NCI-H146 treated with DMSO at 0.1 percent for 48 hours (cell line): ENCODE measurements around the gene SOX1.

Source experiments
- DNase-seq: peaks from one replicate; lab custom pipeline; 2025; ENCODE audit not compliant: unreplicated experiment; lab: John Stamatoyannopoulos, UW

SOX1 gene

DNA sequence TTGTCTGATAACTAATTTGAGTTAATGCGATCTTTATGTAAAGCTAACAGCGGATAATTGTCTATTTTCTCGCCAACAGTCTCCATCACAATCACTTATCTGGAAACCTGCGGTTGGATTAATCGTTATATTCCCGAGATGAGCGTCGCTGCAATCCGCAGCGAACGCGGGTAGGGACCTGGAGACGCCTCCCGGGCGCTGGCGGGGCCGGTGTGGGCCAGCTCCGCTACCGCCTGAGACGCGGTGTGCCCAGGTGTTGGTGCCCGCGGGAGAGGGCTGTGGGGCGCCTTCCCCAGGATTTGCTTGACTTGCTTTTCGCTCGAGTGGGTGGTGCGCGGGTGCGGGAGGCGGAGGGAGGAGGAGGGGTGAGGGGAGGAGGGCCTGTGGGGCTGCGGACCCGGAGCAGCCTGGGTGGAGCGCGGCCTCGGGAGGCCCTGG is 38.3 kb downstream of the SOX1 start:
- DNase-seq = no peak

DNA sequence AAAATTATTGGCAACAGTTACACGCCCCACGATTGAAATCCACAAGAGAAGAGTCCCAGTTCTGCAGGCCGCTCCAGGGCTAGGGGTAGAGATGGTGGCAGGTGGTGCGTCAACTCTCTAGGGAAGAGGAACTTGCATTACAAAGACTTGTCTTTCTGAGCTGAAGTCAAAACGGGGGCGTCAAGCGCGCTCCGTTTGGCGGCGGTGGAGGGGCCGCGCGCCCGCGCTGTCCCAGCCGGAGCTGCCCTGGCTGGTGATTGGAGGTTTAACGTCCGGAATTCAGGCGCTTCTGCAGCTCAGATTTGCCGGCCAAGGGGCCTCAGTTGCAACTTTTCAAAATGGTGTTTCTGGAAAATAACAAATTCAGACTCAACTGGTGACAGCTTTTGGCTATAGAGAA is 38.9 kb downstream of the SOX1 start:
- DNase-seq = no peak

DNA sequence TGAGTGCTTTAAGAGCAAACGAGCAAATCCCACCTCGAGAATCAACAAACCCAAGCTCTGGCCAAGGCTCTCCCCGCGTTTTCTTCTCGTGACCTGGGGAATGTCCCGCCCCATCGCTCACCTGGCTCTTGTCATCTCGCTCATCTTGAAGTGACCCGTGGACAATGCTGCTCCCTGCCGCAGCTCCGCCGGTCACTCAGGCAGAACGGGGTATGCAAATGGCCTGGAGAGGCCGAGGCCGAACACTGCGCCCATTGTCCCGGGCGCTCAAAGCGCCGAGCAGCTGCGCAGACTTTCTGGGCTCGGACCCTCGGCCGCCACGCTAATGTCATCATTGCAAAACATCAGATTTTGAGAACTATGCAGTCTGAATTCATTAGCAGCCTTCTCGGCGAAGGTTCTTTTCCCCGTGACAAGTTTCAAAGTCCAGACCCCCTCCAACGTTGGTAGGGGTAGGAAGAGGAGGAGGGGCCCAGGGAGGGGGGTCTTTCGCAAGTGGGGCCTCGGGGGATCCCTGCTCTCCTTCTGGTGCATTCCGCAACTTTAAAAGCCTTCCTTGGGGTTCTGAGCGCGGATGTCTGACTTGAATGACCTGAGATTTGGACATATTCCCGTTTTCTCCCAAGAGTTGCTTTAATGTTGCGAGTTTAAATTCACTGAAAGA is 39.7 kb downstream of the SOX1 start:
- no peak for DNase-seq

GRCh38 chr13:112107289-112107688 is 40.3 kb downstream of the SOX1 start:
- no peak for DNase-seq

GRCh38 chr13:112110479-112110878 is 43.5 kb downstream of the SOX1 start:
- DNase-seq = no peak

DNA sequence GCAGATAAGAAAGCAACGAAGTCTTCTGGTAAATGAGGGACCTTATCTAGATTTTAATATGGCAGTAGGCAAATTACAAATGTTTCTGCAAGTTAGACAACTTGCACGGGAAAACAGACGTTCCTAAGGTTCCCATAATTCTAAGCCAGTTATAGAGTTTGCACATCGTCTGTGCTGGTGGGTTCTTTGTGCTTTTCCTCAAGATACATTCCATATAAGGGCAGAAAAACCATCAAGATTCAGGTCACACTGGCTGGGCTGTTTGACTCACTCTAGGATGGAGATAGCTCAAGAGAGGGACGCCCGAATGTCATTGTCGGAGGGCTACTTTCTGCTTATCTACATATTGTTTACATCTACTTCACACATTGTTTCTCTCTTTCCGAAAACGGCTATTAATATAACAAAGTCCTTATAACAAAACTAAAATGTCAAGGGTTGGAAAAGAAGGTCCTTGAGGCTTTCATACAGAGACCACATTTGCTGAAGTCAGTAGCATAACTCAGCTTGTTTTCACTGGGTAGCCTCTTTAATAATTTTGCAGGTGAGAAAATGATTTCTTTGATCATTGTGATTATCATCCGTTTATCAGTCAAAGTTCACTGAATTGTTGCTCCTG is 44.4 kb downstream of the SOX1 start:
- no peak for DNase-seq

- no peak for DNase-seq
Measured at GRCh38 chr13:112112534-112113276, 45.8 kb downstream of the SOX1 start.

DNA sequence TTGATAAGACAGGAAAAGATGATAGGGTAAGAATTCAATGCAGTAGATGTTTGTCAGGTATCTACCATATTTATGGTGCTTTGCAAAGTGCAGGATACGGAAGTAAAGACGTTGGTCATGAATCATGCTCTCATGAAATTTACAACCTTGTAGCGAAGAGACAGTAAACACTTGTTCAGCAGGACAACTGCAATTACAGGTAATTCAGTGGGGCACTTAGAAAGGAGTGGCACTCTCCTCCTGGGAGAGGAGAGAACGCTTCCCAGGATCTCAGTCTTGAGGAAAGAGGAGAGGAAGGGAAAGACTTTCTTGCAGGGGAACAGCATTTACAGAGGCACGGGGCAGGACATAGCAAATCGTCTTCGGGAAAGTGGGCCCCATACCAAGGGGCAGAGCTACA is 46.4 kb downstream of the SOX1 start:
- DNase-seq = no peak

DNA sequence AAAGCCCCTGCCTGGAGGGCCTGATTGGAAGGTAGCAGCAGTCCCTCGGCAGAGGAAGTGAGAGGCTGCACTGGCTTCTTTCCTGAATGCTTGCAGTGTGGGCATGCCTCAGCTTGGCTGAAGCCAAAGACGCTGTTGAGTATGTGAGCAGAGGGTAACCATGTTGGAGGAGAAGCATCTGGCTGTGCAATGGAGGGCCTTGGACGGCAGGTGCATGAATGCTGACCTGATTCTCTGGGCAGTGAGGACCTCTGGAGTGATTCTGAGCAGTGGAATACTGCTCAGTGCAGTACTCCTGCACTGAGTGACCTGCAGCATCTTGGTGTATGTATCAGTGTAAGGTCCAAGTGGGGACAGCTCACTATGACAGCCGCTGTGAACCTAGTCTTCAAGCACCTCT is 46.9 kb downstream of the SOX1 start:
- DNase-seq = no peak

- no peak for DNase-seq
Measured at GRCh38 chr13:112114391-112114790, 47.4 kb downstream of the SOX1 start.

GRCh38 chr13:112115403-112116091 is 48.6 kb downstream of the SOX1 start:
- DNase-seq = no peak

- no peak for DNase-seq
Measured at GRCh38 chr13:112116187-112116950, 49.4 kb downstream of the SOX1 start.

GRCh38 chr13:112117258-112117954 is 50.5 kb downstream of the SOX1 start:
- DNase-seq = no peak

DNA sequence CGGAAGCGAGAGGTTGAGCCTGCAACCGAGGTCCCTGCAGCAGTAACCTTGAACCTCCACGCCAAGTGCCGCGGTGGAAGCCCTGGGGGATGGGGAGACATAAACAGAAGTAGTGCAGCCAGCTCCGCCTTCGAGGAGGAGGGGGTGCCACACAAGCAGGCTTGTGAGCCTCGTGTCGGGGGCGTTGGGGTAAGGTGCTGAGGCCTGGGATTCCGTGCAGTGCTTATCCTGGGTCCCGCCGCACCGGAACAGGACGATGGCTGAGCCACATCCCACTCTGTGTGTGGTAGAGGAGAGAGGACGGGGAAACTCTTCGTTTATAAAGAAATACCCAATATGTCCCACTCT is 51.0 kb downstream of the SOX1 start:
- no peak for DNase-seq

DNA sequence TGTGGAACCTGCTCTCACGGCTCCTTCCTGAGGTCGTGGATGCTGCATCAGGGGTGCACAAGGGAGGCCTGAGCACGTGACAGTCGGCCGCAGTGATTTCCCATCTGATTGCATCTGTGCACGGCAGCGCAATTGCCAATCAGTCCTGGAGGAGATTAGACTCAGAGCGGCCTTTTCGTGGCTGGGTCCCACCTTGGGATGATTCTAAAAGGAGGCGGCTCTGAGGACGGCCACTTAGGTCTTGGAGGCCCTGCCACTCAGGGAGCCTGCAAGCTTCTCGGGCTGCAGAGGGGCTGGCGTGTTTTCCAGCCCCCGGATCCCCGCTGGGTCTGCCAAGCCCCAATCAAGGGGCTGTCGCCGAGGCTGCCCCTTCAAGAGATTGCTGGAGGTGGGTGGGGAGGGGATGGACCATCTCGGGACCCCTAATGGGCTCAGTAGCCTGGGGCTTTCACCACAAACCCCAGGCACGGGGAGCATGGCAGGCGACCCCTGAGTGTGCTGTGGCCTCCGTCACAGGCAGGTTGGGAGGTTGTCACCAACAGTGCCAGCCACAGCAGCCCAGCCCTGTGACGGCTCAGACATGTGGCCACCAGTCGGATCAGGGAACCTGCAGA is 51.6 kb downstream of the SOX1 start:
- no peak for DNase-seq

GRCh38 chr13:112119192-112120030 is 52.5 kb downstream of the SOX1 start:
- DNase-seq = no peak

DNA sequence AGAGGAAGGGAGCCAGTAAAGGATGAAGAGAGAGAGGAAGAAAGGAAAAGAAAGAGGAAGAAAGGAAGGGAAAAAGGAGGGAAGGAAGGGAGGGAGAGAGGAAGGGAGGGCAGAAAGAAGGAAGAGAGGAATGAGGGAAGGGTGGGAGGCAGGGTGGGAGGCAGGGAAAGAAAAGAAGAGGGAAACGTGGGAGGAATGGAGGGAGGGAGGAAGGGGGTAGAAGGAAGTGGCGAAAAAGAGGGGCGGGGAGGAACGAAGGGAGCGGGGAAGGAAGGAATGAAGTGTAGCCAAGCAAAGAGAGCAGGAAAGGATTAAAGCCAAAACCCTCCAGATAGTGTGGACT is 53.1 kb downstream of the SOX1 start:
- no peak for DNase-seq
